ENCODE measurements around the gene NPTN.

DNA sequence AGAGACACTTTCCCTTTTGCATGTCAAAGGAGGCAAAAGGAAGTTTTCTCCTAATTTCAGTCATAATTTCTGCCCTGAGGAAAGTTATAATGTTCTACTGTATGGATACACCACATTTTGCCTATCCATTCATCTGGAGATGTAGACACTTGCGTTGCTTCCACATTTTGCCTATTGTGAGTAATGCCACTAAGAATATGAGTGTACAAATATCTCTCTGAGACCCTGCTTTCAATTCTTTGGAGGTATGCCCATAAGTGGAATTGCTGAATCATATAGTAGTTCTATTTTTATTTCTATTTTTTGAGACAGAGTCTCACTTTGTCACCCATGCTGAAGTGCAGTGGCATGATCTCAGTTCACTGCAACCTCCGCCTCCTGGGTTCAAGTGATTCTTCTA is 47.4 kb upstream of the NPTN start:
- TF ChIP-seq, protein P1, sequence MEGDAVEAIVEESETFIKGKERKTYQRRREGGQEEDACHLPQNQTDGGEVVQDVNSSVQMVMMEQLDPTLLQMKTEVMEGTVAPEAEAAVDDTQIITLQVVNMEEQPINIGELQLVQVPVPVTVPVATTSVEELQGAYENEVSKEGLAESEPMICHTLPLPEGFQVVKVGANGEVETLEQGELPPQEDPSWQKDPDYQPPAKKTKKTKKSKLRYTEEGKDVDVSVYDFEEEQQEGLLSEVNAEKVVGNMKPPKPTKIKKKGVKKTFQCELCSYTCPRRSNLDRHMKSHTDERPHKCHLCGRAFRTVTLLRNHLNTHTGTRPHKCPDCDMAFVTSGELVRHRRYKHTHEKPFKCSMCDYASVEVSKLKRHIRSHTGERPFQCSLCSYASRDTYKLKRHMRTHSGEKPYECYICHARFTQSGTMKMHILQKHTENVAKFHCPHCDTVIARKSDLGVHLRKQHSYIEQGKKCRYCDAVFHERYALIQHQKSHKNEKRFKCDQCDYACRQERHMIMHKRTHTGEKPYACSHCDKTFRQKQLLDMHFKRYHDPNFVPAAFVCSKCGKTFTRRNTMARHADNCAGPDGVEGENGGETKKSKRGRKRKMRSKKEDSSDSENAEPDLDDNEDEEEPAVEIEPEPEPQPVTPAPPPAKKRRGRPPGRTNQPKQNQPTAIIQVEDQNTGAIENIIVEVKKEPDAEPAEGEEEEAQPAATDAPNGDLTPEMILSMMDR (optimal IDR thresholded peaks at IDR 0.05 in 1 of 3, IDR thresholded peaks at IDR 0.05 in 1 of 3, conservative IDR thresholded peaks at IDR 0.05 in 1 of 3; ENCODE audit: extremely low read depth in 1 of 3, insufficient read depth in 2 of 3, low read length in 3 of 3): no peak
- no peak for TF ChIP-seq EZH2 (IDR thresholded peaks at IDR 0.05; ENCODE audit: low read length)

Data from keratinocyte (primary cell).